ENCODE results near the gene SAMD13.

The SAMD13 gene

DNA sequence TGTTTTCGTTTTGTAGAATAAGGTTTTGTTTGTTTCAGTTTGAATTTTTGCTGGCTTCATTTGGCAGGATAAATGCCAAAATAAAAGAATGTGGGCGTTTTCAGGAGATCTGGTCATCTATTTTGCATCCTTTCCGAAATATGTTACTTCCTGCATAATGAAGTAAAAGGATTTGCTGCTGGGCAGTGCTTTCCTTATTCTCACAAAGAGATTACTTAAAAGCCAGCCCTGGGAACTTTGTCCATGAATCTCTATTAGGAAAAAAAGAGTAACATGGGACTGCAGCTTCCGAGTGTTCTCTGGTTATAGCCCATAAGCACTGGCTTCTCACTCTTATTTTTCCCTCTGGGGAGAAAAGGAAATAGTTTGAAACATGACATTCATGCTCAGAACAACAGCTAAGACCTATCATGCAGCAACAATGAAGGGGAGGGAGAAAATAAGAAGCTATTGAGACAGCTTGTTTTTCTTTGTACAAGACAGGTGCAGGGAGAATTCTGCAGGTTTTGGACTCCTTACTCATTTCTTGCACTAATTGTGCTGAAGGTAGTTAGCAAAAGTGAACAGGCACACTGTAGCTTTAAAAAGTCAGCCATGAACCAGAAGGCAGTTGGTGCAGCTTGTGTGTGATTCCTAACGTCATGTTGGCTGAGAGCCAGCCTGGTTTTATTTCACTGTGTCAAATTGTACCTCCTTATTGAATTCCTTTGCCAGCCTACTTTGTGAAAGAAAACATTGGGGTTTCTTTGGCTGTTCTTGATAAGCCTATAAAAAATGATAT lies at the start of gene SAMD13:
TSS of gene SAMD13 (plus strand) at position 705 of the 781 bp plus-strand sequence. CDS start 1,527 bp downstream, outside the sequence.
- DNase-seq, result peak; percentile 47

DNA sequence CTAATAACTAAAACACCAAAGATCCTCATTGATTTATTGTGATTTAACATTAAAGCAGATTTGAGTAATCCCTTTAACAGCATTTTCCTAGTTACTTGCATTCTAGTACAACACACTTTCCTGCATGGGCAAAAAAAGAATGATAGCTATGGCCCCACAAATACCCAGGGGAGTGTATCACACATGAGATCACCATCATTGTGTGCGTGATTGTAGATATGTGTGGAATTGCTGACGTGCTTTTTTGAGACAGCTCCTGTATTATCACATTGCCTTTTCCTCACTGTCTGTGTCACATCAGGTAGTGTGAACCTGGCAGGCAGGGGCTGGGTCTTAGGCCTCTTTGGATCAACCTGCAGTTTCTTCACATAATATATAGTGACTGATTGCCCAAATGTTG lies 48.5 kb upstream of the SAMD13 start:
- DNase-seq, result no peak

- DNase-seq, result no peak
Observed at GRCh38 chr1:84253891-84254290, 47.6 kb upstream of the SAMD13 start.

GRCh38 chr1:84254703-84255238 lies 46.7 kb upstream of the SAMD13 start:
- no peak for DNase-seq

GRCh38 chr1:84255582-84255981 lies 45.9 kb upstream of the SAMD13 start:
- no peak for DNase-seq

DNA sequence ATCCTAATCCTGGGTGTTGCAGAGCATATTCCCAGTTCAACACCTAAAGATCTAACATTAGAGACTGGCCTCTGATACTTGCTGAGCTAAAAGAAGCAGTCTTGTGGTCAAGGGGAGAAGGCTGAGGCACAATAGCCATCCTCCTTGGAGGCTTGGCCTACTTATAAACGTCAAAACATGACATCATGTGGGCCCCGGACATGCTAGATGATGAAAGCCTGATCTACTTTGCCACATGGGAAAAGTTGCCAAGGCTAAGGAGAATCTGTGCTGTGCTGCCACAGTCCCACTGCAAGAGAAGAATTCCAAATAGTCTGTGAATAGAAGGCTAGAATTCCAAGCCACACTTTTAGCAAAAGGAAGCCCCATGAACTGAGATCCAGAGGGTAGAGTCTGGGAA lies 43.9 kb upstream of the SAMD13 start:
- no peak for DNase-seq

GRCh38 chr1:84259376-84259775 lies 42.1 kb upstream of the SAMD13 start:
- DNase-seq, result no peak

- no peak for DNase-seq
Observed at GRCh38 chr1:84259989-84260388, 41.5 kb upstream of the SAMD13 start.

DNA sequence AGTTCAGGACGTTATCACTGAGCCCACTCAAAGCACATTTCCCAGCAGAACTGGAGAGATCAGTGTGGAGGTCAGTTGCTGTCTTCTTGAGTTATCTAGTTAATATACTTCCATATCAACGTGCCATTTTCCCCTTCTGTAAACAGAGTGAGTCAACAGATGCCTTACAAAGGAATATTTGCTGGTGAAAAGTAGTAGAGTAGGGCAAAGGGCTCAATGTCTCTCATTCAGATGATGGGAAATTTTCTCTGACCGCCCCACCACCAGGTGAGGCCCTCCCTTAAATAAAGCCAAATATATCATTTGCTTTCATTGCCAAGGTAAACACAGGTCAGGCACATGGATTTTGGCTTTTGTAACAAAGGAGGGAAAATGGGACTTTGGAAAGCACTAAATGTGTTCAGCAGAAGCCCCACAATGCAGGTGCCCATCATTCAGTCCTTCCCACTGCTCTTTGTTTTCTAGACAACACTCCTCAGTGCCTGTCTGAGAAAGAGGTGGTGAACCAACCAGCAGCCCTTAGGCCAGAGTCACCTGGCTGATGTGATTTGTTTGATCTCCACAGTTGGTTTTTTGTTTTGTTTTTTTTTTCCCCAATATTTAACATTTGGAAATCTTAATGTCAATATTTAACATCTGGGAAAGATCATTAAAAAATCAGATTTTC lies 40.5 kb upstream of the SAMD13 start:
- no peak for DNase-seq

- no peak for DNase-seq
Observed at GRCh38 chr1:84264961-84265360, 36.5 kb upstream of the SAMD13 start.

DNA sequence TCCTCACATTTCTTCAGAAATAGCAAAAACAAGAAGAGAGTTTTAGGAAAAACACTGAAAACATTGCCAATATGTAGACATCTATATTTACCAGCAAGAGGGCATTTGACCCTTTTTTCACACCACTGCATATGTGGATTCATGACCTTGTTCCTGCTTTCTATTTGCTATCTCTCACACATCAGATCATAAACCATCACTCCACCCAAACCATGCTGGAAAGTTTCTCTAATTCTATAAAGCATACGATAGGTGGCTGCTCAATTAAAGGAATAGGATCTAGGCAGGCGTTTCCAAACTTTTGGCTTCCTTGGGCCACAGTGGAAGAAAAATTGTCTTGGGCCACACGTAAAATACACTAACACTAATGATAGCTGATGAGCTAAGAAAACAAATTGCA lies 35.6 kb upstream of the SAMD13 start:
- no peak for DNase-seq

- DNase-seq, result no peak
Observed at GRCh38 chr1:84266748-84267147, 34.8 kb upstream of the SAMD13 start.

DNA sequence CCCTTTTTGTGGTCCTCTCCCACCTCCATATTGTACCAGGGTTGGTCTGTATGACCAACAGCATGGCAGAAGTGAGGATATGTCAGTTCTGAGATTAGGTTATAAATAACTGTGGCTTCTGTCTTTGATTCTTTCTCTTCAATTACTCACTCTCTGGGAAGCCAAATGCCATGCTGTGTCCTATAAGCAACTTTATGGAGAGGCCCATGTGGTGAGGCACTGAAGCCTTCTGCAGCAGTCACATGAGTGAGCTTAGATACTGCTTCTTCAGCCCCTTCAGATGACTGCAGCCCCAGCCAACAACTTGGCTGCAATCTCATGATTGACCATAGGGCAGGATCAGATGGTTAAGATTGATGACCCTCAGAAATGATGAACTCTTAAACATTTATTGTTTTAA lies 34.0 kb upstream of the SAMD13 start:
- no peak for DNase-seq

GRCh38 chr1:84268346-84268745 lies 33.2 kb upstream of the SAMD13 start:
- no peak for DNase-seq

DNA sequence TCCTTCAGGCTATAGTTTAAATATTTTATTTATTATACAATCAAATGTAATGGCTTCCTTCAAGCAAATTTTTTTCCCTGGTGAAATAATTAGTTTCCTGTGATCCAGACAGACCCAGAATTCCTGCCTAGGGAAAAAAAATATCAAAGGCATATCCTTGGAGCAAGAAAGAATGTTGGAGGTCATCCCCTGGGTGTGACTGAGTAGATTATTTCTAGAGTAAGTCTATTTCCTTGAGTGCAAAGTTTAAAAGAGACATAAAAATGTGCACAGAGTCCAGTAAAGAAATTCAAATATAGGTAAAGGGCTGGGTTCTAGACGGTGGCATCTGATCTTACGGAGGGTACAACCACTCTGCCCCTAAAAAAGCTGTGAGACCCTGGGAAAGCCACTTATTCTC lies 32.2 kb upstream of the SAMD13 start:
- DNase-seq, result no peak

DNA sequence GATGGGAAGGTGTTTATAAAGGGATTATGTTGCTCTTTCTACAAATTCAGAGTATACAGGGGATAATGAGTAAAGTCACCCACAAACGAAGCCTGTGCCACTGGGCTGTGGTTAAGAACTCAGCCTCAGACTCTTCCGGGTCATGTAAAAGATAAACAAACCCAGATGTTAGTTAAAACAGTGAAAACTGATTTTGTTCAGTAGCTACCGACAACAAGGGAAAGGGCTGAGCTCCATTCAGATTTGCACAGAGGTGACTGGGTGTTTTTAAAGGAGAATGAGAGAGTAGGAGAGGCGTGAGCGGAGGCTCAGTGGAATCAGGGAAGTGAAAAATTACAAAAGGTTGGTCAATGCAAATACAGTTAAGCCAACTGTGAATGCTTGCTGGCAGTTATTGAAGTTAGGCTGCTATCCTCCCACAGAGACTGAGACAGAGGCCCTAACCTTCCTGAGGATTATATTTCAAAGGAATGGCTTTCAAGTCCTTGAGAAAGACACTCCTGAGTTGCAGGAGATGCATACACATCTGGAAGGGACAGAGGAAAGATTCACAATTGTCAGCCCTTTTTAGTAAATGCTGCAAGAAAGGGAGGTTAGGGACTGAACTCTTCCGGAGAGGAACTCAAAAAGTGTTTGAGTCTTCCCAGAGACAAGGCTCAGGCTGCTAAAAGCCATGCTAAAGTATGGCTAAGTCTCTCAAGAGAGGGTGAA lies 29.9 kb upstream of the SAMD13 start:
- DNase-seq, result no peak

DNA sequence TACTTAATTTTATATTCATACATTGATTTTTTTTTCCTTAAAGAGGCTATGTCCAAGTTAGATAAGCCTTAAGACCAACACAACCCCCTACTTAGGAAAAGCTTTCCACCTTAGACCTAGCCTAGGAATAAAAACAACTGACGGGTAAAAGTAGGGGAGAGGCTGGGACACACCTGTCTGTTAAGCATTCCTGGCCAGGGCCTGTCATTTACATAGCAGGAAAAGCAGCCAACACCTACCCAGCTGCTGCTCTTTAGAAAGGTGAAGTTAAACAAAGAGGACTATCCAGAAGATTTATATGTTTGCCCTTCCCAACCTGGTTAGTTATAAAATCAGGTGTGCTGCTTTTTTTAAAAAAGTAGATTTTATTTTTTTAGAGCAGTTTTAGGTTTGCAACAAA lies 29.1 kb upstream of the SAMD13 start:
- no peak for DNase-seq

DNA sequence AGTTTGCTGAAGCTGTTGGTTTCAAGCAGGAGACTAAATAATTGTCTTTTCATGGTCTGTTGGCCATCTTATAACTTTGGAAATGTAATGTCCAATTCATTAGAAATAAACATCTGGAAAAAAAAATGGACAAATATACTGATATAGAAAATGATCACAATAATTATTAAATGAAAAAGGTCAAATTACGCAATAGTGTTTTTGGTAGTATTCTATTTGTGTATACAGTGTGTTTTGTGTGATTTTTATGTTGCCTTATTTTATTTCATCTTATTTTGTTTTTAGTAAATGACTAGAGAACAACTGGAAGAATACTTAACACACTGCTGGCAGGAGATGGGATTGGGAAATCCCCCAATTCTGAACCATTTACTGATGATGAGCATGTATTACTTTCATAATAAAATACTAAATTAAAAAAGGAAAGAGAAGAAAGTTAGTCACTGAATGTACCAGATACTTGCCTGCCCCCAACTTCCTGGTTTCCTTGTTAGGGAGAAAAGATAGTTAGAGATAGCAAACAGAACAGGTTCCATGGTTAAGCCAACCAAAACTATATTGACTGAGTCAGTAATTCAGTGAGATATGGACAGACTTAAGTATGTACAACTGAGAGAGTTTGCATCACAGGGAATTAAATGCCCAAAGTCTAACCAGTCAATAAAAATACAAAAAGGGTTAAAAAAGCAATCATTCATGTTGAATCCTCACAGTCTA lies 24.0 kb upstream of the SAMD13 start:
- no peak for DNase-seq

DNA sequence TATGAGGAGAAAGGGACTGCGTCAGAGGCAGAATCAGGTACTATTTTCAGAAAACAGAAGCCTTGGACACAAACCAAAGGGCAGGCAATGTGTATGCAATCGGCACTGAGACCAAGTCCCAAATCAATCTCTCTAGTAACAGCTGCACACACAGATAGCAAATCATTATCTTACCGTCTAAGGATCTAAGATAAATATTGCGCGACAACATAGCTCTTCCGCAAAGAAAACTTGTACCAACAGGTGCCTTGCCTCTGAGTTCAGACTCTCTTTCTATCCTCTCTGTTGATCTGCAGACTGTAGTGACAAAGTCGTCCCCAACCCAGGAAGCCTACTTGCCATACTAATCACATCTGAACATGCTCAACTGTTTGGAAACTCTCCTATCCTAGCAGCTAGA lies 22.6 kb upstream of the SAMD13 start:
- no peak for DNase-seq

DNA sequence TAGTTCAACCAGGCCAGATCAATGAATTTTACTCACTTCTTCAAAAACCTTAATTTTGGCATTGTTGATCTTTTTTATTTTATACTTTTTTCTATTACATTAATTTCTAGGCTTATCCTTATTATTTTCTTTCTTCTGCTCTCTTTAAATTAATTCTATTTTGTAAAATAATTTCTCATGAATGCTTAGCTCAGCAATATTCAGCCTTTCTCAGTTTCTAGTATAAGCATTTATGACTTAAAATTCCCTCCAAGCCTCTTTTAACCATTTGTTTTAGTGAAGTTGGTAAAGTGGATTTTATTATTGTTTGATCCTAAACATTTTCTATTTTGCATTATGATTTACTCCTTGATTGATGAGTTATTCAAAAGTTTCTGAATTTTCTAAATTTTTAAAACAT lies 20.6 kb upstream of the SAMD13 start:
- no peak for DNase-seq

GRCh38 chr1:84282780-84283333 lies 18.7 kb upstream of the SAMD13 start:
- no peak for DNase-seq

DNA sequence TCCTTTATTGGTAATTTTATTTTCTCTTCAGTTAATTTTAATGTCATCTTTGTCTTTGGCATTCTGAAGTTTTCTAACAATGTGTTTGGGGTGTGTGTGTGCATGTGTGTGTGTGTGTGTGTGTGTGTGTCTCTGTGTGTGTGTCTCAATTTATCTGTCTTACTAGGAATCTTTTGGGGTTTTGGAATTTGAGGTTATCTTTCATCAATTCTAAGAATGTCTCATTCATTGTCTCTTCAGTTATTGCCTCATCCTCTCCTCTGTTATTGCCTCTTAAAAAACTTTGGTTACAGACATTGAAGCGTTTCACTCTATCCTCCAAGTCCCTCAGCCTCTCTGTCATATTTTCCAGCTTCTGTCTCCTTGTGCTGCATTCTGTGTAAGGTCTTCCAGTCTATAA lies 18.1 kb upstream of the SAMD13 start:
- no peak for DNase-seq

DNA sequence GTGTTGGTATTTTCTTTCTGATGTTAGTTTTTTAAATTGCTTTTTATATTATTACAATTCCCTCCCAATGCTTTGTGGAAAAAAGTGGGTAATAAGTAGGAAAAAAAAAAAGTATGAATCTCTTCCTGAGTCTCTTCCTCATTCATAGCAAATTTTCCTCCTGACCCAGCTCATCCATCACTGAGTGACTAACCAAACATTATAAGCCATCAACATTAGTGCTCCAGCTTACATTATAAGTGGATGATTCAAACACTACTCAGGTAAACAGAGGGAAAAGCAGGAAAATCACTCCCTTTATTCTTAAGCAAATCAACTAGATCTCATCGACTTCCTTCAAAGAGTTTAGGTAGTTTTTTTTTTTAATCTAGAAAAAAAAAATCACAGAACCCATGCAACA lies 15.4 kb upstream of the SAMD13 start:
- DNase-seq, result no peak
